NB4 (cell line): ENCODE measurements around the gene LEKR1.

Source experiments
- DNase-seq: peaks from one replicate; pipeline ENCODE4 v3.0.0; 2010; ENCODE audit warnings: low read depth
- H3K4me3 ChIP-seq: one replicate; pipeline ENCODE4 v1.5.1; 2011; ENCODE audit warnings: mild to moderate bottlenecking, low read depth, low read length, moderate library complexity
- CTCF ChIP-seq: IDR thresholded peaks from one replicate; pipeline ENCODE4 v1.5.1; 2012; ENCODE audit warnings: low read depth, low read length
- MAX ChIP-seq: IDR thresholded peaks from 2 replicates; pipeline ENCODE4 v1.6.1; 2011; ENCODE audit warnings: low read depth, low read length
- MYC ChIP-seq: IDR thresholded peaks from 2 replicates; pipeline ENCODE4 v1.6.1; 2011; ENCODE audit warnings: low read depth, low read length
- POLR2A ChIP-seq: IDR thresholded peaks from 2 replicates; pipeline ENCODE4 v1.6.1; 2011; ENCODE audit warnings: mild to moderate bottlenecking; ENCODE audit not compliant: insufficient read length; ENCODE audit errors: extremely low read depth

LEKR1 gene

GRCh38 chr3:157040456-157040855 is 214.3 kb downstream of the LEKR1 start:
- no peak overlapping the region for H3K4me3 ChIP-seq
- TF ChIP-seq CTCF, result no peak
- TF ChIP-seq MYC, result no peak
- TF ChIP-seq POLR2A, result no peak
- TF ChIP-seq MAX, result no peak
- DNase-seq, result no peak

- no peak overlapping the region for H3K4me3 ChIP-seq
- no peak for DNase-seq
- no peak for TF ChIP-seq CTCF
- TF ChIP-seq MAX, result no peak
- TF ChIP-seq MYC, result no peak
- TF ChIP-seq POLR2A, result no peak
Observed at GRCh38 chr3:157042226-157042625, 216.1 kb downstream of the LEKR1 start.

GRCh38 chr3:157043771-157044170 is 217.6 kb downstream of the LEKR1 start:
- TF ChIP-seq MAX, result no peak
- DNase-seq, result no peak
- H3K4me3 ChIP-seq, result no peak overlapping the region

- no peak for DNase-seq
Observed at GRCh38 chr3:157045238-157045850, 219.2 kb downstream of the LEKR1 start.

GRCh38 chr3:157046520-157046919 is 220.4 kb downstream of the LEKR1 start:
- no peak for DNase-seq
- no peak overlapping the region for H3K4me3 ChIP-seq
- no peak for TF ChIP-seq CTCF
- no peak for TF ChIP-seq MYC
- no peak for TF ChIP-seq MAX
- TF ChIP-seq POLR2A, result no peak

More at GRCh38 chr3:157045238-157045850, 219.2 kb downstream of the LEKR1 start:
- TF ChIP-seq MAX (no peak), POLR2A (no peak), CTCF (no peak)
- no peak overlapping the region for H3K4me3 ChIP-seq

- no peak for DNase-seq
- H3K4me3 ChIP-seq, result no peak overlapping the region
- TF ChIP-seq MYC (no peak), MAX (no peak), POLR2A (no peak)
Observed at GRCh38 chr3:157051055-157051454, 224.9 kb downstream of the LEKR1 start.

GRCh38 chr3:157051591-157051990 is 225.4 kb downstream of the LEKR1 start:
- no peak for TF ChIP-seq POLR2A
- TF ChIP-seq MAX, result no peak
- no peak for TF ChIP-seq MYC
- TF ChIP-seq CTCF, result no peak
- no peak for DNase-seq
- H3K4me3 ChIP-seq, result no peak overlapping the region
